Measurements from ENCODE around the gene KLHL15.
"Not testable (repeated sequence)": the region's sequence is repeated elsewhere in the genome, so short reads cannot be mapped to it uniquely, and the experiment has no call there.

The KLHL15 gene, protein sequence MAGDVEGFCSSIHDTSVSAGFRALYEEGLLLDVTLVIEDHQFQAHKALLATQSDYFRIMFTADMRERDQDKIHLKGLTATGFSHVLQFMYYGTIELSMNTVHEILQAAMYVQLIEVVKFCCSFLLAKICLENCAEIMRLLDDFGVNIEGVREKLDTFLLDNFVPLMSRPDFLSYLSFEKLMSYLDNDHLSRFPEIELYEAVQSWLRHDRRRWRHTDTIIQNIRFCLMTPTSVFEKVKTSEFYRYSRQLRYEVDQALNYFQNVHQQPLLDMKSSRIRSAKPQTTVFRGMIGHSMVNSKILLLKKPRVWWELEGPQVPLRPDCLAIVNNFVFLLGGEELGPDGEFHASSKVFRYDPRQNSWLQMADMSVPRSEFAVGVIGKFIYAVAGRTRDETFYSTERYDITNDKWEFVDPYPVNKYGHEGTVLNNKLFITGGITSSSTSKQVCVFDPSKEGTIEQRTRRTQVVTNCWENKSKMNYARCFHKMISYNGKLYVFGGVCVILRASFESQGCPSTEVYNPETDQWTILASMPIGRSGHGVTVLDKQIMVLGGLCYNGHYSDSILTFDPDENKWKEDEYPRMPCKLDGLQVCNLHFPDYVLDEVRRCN

DNA sequence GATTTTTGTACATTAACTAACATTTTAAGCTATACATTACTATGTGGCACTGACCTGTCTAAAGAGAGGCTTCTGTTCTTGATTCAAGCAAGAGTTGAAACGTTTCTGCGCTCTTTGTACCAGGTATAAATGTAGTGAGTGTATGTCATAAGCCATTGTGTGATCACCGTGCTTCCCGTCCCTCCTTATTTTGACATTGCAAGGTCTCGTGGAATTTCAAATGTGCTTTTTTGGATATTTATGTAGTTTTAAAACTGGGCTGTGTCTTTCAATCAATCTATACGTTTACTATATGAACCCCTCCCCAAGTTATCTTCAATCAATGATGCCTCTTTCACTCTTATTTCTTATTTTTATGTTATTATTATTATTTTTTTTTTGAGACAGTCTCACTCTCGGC is at the start of gene KLHL15:
Gene KLHL15 (minus strand): TSS at position 101 of the 400 bp plus-strand sequence. CDS start 20,493 bp downstream, outside the sequence.
- no peak for DNase-seq (ENCODE audit: low spot score)

DNA sequence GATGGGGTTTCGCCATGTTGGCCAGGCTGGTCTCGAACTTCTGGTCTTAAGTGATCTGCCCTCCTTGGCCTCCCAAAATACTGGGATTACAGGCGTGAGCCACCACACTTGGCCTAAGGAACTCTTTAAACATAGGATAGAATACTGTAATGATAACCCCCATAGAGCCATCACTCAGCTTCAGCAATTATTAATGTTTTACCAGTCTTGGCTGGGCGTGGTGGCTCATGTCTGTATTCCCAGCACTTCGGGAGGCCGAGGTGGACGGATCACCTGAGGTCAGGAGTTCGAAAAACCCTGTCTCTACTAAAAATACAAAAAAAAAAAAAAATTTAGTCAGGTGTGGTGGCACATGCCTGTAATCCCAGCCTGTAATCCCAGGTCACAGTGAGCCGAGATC is 42.9 kb upstream of the KLHL15 start:
- DNase-seq (ENCODE audit: low spot score): no peak

DNA sequence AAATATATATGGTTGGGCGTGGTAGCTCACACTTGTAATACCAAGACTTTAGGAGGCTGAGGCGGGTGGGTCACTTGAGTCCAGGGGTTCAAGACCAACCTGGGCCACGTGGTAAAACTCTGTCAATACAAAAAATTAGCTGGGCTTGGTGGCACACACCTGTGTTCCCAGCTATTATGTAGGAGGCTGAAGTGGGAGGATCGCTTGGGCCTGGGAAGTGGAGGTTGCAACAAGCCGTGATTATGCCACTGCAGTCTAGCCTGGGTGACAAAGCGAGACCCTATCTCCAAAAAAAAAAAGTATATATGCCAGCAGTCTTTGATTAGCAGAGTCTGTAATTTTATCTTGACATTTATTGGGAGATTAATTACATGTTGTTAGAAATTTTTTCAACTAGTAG is 36.5 kb upstream of the KLHL15 start:
- DNase-seq (ENCODE audit: low spot score): no peak

DNA sequence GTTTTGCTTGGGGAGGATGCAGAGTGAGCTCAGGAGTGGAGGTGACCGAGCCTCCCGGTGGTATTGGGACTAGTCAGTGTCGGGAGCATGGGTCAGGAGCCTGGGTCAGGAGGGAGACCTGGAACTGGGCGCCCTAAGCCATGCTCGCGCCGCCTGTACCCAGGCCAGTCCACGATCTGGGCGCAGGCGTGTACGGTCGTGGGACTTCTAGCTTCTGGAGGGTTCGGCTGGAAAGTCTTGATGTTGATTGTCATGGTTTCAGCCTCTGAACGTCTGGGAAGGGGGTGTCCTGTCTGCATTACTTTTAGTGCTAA is 28.0 kb upstream of the KLHL15 start:
- no peak for DNase-seq (ENCODE audit: low spot score)

DNA sequence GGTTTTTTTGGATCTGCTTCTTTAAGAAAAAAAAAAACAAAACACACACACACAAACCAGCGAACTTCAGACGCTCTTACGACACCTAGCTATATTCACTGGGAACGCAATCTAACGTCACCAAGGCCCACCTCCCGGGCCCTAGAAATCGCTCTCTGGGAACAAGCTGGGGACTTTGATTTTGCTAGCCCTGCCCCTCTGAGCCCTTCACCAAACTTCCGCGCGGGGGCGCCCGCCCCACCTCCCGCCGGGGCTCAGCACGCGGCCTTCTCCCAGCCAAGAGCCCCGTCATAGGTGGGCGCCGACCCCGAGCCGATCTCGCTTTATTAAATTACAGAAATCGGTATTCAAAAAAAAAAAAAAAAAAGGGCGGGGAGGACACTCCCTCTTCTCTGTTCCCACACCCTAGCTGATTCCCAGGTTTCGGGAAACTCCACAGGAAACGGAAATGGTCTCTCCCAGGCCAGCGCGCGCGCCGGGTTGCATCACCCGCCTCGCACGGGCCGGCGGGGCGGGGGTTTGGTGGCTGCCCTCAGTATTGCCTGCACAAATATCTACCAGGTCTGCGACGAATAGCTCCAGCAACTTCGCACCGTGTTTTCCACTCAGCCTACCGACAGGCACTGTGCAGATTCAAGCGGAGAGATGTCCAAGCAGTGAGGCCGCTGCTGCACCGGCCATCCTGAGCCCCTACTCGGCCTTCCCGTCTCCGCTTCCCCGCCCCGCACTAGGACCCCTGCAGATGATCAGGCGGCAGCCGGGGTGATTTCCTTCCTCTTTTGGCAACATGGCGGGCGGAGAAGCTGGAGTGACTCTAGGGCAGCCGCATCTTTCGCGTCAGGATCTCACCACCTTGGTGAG is 27.4 kb upstream of the KLHL15 start, which contains the start of gene EIF2S3:
Gene EIF2S3 (plus strand): TSS at position 775 of the 861 bp plus-strand sequence. CDS start 13 bp downstream, at position 788.
- peak; percentile 91 for DNase-seq (ENCODE audit: low spot score)

DNA sequence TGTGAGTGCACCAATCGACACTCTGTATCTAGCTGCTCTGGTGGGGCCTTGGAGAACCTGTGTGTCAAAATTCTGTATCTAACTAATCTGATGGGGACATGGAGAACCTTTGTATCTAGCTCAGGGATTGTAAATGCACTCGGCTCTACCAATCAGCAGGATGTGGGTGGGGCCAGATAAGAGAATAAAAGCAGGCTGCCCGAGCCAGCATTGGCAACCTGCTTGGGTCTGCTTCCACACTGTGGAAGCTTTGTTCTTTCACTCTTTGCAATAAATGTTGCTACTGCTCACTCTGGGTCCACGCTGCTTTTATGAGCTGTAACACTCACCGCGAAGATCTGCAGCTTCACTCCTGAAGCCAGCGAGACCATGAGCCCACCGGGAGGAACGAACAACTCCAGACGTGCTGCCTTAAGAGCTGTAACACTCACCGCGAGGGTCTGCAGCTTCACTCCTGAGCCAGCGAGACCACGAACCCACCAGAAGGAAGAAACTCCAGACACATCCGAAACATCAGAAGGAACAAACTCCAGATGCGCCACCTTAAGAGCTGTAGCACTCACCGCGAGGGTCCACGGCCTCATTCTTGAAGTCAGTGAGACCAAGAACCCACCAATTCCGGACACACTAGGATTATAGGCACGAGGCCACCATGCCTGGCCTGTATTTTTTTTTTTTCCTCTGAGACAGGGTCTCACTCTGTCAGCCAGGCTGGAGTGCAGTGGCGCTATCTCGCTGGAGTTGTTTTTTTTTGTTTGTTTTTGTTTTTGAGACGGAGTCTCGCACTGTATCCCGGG is 23.7 kb upstream of the KLHL15 start:
- not testable (repeated sequence) for DNase-seq (ENCODE audit: low spot score)

DNA sequence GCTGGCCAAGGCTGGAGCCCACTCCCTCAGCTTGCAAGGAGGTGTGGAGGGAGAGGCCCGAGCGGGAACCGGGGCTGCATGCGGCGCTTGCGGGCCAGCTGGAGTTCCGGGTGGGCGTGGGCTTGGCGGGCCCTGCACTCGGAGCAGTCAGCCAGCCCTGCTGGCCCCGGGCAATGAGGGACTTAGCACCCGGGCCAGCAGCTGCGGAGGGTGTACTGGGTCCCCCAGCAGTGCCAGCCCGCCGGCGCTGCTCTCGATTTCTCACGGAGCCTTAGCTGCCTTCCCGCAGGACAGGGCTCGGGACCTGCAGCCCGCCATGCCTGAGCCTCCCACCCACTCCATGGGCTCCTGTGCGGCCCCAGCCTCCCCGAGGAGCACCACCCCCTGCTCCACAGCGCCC is 22.7 kb upstream of the KLHL15 start:
- DNase-seq (ENCODE audit: low spot score): not testable (repeated sequence)

DNA sequence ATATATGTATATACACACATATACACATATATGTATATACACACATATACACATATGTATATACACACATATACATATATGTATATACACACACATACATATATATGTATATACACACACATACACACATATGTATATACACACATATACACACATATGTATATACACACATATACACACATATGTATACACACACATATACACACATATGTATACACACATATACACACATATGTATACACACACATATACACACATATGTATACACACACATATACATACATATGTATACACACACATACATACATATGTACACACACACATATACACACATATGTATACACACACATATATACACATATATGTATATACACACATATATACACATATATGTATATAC is 19.1 kb upstream of the KLHL15 start:
- not testable (repeated sequence) for DNase-seq (ENCODE audit: low spot score)

DNA sequence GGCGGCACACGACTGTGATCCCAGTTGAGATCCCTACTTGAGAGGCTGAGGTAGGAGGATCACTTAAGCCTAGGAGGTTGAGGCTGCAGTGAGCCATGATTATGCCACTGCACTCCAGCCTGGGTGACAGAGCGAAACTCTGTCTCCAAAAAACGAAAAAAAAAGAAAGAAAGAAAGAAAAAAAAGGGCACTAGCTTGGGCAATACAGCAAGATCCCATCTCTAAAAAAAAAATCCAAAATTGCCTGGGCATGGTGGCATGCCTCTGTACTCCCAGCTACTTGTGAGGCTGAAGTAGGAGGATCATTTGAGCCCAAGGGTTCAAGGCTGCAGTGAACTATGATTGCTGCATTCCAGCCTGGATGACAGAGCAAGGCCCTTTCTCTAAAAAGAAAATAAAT is 10.7 kb upstream of the KLHL15 start:
- DNase-seq (ENCODE audit: low spot score): no peak

DNA sequence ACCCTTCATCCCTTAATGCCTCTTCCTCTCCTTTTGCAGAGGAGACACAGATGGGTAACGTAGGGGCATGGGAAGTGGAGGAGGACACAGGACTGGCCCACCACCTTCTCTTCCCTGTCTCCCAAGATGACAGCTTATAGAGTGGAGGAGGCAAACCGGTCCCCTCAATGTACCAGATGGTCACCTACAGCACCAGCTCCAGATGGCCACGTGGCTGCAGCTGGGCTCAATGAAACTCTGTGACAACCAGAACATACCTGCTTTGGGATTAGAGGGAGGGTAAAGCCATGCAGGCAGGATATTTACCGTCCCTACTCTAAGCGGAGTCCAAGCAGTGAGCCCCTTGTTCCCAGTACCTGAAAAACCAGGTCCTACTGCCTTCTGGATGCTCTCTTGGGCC is 7.5 kb upstream of the KLHL15 start:
- DNase-seq (ENCODE audit: low spot score): no peak

DNA sequence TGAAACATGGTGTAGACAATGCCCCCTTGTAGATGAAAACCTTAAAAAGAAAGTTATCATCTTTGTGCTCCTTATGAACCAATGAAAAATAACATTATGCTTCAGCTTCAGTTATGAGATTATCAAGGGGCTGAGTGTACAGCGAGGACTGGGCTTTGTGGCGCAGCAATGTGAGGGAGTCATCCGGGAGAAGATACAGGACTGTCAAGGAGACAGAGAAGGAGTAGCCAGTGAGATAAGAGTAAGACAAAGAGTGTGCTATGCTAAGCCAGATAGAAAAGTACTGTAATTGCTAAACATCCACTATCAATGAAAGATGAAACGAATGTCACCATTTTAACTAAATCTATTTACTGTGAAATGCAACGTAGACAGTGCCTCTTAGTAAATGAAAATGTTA is 3.6 kb upstream of the KLHL15 start:
- no peak for DNase-seq (ENCODE audit: low spot score)

DNA sequence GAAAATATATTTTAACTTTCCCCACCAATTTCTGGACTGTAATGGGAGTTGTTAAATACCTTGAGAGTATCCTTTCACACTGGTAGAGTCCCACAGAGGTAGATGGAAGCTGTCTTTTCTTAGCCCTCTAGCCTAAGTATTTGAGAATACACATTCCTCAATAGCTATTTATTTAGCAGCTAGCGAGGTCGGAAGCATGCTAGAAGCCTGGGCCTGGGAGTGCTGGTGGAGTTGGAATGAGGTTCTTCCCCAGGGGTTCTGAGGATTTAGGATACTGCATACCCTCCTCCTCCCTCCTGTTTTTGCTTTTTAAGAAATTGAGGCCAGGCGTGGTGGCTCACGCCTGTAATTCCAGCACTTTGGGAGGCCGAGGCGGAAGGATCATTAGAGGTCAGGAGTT is 999 bp upstream of the KLHL15 start:
- DNase-seq (ENCODE audit: low spot score): no peak

DNA sequence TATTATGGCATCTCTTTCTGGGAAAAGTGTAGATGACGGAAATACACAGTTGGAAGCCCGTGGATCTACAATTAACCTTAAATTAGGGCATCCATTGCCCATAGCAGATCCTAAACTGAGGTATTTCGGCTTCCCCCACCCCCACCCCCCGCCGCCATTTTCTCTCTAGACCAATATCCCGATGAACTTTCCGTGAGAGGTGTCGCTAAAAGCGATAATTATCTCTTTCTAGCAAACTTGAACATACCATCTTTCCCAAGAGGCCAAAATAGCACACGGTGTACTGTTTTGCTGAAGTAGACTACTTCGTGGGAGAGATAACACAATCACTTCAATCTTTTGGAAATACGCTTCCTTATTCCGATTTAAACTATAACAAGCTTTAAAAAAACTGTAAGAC is 554 bp downstream of the KLHL15 start:
- no peak for DNase-seq (ENCODE audit: low spot score)

DNA sequence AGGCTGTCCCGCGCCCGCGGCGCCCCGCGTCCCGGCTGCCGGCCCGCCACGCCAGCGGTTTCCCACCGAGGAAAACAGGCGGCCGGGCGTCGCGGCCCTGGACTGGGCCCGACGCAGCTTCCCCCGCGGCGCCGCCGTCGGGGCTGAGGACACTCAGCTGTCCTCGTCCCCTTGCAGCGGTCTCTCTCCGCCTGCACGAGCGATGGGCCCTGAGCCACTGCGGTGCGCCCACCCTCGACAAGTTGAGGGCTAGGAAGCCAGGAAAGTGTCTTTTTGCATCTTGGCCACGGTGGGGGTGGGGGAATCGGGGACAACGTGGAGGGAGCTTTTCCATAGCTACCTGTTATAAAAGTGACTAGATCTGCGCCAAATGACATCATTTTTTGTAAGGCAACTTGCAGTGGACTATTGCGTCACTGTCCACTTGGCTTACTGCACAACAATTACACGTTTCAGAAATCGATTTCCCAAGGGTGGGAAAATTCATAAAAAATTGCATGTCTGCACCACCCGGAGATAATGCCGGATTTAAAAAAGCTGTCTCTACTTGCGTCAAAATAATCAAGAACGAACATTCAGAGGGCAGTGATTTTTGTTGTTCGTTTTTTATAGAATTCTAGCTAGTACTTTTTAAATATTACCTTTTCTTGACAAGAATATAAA is 1.1 kb downstream of the KLHL15 start:
- DNase-seq (ENCODE audit: low spot score): peak; percentile 16

DNA sequence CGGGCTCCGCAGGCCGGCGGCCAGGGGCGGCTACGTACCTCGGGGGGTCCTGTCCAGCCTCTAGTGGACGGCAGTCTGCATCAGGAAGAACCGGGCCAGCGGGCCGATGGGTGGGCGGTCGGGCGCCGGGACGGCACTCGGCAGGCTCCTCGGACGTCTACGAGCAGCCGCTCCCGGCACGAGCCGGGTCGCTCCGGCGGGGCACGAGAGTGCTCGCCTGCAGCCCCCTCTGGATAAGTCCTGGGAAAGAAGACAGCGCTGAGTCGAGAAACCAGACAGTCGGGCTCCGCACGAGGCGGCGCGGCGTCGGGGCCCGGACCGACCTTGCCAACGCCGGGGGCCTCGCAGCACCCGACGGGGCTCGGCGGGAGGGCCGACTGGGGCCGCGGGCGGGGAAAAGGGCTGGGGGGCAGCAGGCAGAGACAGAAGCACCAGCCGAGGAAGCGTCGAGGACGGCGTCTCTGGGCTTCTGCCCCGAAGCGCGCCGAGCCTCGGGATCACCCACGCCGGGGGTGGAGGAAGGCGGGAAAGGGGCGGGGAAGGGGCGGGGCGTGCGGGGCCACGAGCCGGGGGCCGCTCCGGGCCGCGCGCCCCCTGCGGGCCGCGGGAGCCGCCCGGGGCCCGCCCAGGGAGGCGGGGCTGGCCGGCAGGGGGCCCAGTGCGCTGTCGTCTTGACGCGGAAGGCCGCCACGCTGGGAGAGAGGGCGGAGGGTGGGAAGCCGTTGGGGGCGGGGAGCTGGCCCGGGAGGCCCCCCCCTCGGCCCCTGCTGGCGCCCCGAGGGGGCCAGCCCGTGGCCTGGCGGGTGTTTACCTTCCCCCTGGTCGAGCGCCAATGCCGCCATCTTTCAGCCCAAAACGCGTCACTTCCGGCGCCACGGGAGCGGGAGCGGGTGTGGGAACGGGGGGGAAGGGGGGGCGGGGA is 1.9 kb downstream of the KLHL15 start:
- DNase-seq (ENCODE audit: low spot score): peak; percentile 83

DNA sequence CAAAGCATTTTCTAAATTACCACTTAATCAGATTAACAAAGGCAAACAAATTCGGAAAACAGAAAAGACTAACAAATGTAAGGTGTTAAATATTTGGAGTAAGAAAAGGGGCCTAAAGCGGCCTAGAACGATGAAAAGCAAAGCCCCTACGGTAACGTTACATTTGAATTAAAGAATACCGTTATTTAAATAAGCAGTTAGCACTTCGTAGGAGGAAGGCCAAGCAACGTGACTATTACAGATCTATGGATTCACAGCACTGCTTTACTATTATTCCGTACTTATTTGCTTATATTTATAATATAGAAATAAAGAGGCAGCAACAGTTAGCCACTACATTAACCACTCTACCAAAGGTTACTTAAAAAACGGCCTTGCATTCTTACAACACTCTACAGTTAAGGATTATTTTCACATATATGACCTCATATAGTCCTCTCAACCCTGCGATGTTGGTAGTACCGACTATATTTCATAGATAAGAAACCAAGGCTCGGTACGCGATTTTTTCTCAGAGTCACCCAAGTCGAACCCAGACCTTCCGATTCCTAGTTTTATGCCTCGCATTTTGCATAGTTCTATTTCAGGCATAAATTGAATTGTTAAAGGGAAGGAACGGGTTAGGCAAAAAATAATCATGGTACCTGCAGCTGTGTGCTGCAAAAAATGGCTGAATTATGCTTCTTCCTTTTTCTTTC is 2.9 kb downstream of the KLHL15 start:
- DNase-seq (ENCODE audit: low spot score): no peak

DNA sequence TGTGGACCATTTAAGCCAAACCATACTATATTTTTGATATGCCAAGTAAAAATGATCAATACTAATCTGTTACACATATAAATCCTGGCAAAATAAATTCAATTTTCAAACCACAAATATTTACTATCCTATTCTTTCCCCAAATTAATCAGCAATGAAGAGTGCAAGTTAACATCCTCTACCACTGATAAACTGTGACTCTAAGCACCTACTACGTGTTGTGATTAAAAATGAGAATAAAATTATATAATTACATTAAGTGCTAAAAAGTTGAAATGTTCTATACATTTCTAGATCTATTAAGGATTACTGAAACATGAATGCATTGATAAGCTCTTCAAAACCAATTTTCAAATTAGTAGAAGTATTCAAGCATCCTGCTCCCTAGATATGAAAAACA is 3.4 kb downstream of the KLHL15 start:
- no peak for DNase-seq (ENCODE audit: low spot score)

DNA sequence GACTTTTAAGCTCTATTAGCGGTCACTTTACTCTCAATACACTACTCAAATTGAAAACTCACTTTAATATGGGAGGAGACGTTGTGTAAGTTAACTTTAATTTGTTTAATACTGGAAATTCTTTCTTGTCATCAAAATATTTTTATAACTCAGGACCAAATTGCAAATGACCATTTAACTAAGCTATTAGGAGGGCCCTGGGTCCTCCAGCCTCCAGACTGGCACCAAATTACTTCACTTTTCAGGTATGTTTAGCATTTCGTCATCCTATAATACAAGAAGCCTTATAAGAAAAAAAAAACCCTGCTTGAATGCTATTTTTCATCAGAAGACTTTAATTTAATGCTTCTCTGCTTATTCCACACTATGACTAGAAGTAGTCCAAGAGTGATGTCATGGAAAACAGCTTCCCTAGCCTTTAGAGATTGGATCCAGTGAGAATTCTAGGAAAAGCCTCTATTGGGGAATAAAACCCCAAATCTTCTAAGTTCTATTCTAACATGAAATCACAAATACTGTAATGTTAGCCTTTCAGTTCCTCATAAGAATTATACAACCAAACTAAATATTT is 6.6 kb downstream of the KLHL15 start:
- DNase-seq (ENCODE audit: low spot score): no peak

DNA sequence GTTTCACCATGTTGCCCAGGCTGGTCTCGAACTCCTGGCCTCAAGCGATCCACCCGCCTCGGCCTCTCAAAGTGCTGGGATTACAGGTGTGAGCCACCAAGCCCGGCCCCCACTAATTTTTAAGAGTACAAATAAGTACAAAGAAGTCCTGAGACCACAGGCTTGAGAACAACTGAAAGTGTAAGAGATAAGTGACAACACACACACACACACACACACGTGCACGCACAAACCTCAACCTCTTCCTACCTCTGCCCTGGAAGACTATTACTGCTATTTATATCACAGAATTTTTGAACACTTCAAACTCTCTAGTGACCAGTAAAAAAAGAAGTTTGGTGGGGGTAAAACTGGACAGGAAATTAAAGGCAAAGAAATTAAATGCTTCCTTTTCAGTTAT is 7.5 kb downstream of the KLHL15 start:
- DNase-seq (ENCODE audit: low spot score): no peak
